Measurements from ENCODE around the gene SLC25A15.
"Not testable (repeated sequence)": the region's sequence is repeated elsewhere in the genome, so short reads cannot be mapped to it uniquely, and the experiment has no call there.

Gene SLC25A15

DNA sequence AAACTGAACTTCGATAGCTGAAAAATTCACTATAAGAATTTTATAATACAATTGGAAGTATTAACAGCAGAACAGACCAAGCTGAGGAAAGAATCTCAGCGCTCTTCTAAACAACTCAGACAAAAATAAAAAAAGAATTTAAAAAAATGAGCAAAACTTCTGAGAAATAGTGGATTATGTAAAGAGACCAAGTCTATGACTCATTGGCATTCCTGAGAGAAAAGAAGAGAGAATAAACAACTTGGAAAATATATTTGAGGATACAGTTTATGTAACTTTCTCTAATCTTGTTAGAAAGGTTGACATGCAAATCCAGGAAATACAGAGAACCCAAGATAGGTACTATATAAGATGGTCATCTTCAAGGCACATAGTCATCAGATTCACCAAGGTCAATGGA is 25.4 kb downstream of the SLC25A15 start:
- DNase-seq, result no peak

DNA sequence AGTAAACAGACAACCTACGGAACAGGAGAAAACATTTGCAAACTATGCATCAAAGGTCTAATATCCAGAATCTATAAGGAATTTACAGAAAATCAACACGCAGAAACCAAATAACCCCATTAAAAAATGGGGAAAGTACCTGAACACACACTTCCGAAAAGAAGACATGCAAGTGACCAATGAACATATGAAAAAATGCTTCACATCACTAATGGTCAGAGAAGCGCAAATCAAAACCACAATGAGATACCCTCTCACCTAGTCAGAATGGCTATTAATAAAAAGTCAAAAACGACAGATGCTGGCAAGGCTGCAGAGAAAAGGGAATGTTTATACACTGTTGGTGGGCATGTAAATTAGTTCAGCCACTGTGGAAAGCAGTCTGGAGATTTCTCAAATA is 29.5 kb downstream of the SLC25A15 start:
- DNase-seq, result no peak

DNA sequence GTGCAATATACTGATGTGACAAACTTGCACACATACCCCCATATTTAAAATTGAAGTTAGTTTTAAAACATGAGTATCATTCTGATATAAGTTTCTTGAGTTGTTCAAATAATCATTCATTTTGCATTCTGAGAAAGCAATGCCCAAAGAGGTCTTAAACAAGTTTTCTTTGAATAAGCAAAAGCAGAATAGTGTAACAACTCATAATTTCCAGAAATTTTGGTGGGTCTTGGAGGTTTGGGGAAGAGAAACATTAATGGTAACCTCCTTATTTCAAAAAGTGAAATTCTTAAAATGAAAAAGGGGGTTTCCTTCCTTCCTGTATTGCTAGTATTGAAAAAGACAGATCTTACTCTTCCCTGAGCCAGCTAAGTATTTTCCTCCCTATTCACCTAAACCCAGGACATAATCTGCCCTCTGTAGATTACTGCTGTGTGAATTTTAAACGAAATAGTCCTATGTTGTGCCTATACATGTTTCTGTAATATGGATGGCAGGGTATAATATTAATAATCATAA is 30.4 kb downstream of the SLC25A15 start:
- DNase-seq, result no peak

DNA sequence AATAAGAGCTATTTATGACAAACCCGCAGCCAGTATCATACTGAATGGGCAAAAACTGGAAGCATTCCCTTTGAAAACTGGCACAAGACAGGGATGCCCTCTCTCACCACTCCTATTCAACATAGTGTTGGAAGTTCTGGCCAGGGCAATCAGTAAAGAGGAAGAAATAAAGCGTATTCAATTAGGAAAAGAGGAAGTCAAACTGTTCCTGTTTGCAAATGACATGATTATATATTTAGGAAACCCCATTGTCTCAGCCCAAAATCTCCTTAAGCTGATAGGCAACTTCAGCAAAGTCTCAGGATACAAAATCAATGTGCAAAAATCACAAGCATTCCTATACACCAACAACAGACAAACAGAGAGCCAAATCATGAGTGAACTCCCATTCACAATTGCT is 50.3 kb downstream of the SLC25A15 start:
- not testable (repeated sequence) for DNase-seq

GRCh38 chr13:40840955-40841354 is 51.5 kb downstream of the SLC25A15 start:
- DNase-seq, result not testable (repeated sequence)

Measured in retina (tissue), 1 donor.